ENCODE measurements around the gene SEMA3F.
"Not testable (repeated sequence)": the region's sequence is repeated elsewhere in the genome, so short reads cannot be mapped to it uniquely, and the experiment has no call there.

SEMA3F gene

DNA sequence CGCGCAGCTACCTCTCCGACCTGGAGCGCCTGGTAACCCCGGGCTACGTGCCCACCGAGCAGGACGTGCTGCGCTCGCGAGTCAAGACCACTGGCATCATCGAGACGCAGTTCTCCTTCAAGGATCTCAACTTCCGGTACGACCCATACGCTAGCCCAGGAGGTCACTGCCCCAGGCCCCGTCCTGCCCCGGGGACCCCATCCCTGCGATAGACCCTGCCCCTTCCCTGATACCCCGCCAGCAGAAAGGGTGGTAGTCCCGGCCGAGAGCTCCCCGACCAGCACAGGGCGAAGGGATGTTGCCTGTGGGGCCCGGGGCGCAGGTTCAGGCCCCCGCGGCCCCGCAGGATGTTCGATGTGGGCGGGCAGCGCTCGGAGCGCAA is 38.6 kb downstream of the SEMA3F start:
- DNase-seq (ENCODE audit: low read depth) = no peak

GRCh38 chr3:50194128-50194902 is 39.2 kb downstream of the SEMA3F start:
- DNase-seq (ENCODE audit: low read depth) = no peak

DNA sequence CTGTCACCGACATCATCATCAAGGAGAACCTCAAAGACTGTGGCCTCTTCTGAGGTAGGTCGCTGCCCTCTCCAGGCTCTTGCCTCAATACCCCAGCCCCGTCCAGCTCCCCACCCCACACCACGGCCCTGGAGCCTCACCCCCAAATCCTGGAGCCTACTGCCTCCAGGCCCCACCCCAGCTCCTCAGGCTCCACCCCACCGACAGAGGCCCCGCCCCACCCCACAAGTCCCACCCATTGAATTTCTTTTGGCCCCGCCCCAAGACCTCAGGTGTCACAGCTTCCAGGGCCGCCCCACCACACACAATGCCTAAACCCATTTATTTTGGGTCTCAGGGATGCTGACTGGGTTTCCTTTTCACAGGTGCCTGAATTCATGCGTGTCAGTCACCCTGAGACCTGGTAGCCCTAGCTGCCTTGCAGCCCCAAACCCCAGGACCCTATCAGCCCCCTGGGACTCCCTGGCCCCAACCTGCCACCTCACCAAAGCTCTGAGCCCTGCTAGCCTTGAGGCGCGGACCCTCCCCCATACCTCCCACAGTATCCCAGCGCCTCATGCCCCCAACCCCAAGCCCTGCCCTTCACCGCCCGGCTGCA is 39.9 kb downstream of the SEMA3F start:
- no peak for DNase-seq (ENCODE audit: low read depth)

- DNase-seq (ENCODE audit: low read depth) = no peak
These were observed 40.6 kb downstream of the SEMA3F start for GRCh38 chr3:50195501-50196252.

GRCh38 chr3:50196253-50196801 is 41.2 kb downstream of the SEMA3F start:
- no peak for DNase-seq (ENCODE audit: low read depth)

- no peak for DNase-seq (ENCODE audit: low read depth)
These were observed 46.6 kb downstream of the SEMA3F start for GRCh38 chr3:50201573-50202315.

DNA sequence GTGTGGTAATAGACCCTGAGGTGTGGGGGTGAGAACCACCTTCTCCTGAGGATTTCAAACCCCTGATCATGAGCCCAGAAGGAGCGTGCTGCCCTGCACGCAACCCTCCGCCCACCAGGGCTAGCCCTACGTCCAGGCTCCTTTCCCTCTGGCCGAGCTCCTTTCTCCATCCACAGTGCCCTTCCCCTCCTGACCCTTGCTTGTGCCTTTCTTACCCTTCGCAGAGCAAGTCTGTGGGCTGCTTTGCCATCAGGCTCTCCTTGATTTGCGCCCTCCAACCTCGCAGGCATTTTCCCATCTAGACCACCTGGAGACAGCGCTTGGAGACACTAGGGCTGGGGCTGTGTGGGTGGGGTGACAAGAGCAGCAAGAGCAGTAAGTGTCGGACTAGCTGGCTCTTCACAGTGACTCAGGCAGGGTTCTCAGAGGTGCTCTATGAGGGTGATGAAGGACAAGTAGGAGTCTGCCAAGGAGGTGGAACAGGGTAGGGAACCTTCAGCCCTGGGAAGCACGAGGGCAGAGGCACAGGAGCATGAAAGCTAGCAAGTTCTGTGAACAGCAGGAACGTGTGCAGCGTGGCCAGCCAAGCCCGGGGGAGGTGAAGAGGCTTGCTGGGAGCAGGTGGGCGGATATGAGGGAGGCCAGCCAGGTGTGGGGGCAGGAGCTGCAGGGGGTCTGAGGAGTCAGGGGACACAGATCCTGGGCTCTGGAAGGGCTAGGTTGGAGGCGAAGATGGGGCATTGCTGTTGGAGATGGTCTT is 47.4 kb downstream of the SEMA3F start:
- no peak for DNase-seq (ENCODE audit: low read depth)

- no peak for DNase-seq (ENCODE audit: low read depth)
These were observed 48.1 kb downstream of the SEMA3F start for GRCh38 chr3:50203113-50203808.

GRCh38 chr3:50203809-50204803 is 49.0 kb downstream of the SEMA3F start:
- DNase-seq (ENCODE audit: low read depth) = no peak

DNA sequence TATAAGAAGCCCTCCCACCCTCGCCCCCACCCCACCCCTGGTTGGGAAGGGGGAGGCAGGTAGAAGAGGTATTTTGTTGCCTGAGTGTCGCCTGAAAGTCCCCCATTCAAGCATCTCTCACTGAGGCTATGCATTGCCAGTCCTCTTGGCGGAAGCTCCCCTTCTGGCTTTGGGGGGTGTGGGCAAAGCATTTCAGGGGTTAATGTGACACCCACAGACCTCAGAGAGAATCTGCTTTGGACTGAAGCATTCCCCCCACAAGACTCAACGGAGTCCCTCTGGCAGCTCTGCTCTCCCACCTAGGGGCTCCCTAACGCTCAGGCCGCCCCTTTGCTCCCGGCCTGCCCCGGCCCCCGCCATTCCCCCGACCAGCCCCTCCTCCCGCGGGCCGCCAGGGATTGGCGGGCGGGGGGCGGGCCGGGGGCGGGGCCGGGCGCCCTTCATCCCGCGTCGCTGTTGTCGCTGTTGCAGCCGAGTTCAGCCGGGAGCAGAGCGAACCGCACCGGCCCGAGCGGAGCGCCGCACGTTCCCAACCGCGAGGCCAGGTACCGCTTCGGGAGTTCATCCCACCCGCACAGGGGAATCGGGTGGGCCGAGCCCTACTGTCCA is 49.8 kb downstream of the SEMA3F start, which contains the start of gene SLC38A3:
SLC38A3 (plus strand) TSS at position 468 of the 609 bp plus-strand sequence. CDS start 8,929 bp downstream, outside the sequence.
- DNase-seq (ENCODE audit: low read depth) = no peak

GRCh38 chr3:50205413-50206276 is 50.5 kb downstream of the SEMA3F start:
- DNase-seq (ENCODE audit: low read depth) = no peak

- DNase-seq (ENCODE audit: low read depth) = no peak
These were observed 52.4 kb downstream of the SEMA3F start for GRCh38 chr3:50207359-50208042.

DNA sequence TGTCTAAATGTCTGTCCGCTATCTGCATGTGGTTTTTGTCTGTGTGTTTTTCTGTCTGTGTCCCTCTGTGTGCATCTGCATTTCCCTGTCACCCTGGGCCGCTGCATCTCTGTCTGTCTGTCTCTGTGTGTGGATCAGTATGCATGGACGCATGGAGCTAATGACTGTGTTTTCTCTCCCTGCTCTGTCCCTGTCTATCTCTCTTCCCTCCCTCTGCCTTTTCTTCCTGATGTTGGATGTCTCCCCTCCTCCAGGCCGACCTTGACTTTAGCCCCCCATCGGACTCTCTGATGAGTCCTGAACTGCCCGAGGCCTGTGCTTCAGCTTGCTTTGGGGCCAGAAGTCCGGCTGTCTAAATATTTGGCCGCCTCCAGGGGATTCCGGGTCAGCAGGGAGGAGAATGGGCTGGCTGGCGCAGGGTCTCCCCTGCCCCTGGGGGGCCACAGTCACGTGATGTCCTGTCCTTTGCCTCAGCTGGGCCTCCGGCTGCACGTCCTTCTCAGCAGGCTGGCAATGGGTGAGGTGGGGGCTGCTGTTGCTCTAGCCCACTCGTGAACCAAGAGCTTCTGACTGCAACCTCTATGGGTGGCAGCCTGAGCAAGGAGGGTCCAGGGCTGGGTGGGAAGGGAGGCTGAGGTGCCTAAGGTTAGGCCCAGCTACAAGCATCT is 53.7 kb downstream of the SEMA3F start:
- no peak for DNase-seq (ENCODE audit: low read depth)

- no peak for DNase-seq (ENCODE audit: low read depth)
These were observed 55.0 kb downstream of the SEMA3F start for GRCh38 chr3:50210176-50210509.

DNA sequence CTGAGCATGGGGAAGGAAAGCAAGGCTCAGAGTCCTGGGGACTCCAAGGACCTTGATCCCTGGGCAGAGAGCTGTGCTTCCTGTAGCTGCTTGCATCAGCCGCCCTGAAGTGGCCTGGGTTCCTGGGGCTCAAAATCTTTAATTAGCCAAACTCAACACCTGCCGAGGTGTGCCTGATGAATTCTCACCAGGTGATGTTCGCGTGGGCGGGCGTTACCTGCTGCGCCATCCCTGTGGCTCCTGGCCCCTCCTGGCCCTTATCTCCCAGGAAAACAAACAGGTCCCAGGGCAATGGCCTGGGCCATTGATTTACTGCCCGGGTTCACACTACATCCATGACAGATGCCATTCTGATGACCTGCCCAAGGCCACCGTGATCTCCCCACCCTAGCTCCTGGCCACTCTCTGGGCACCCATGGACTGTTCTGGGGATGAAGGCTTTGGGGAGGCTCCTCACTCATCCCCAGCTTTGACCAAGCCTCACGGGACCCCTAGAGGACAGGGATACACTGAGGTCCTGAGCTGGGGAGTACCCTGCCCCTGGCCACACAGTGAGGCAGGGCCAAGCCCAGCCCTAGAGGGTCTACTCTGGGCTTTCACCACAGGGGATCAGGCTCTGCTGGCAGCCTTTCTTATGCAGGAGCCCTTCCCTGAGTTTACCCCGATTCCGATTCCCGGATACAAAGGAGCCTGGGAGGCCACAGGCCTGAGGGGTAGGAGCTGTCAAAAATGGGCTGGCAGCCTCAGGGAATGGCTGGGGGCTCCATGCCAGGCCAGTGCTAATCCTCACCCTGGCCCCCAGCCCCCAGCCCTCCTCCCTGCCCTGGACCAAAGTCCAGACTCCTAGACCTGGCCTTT is 55.6 kb downstream of the SEMA3F start:
- no peak for DNase-seq (ENCODE audit: low read depth)

DNA sequence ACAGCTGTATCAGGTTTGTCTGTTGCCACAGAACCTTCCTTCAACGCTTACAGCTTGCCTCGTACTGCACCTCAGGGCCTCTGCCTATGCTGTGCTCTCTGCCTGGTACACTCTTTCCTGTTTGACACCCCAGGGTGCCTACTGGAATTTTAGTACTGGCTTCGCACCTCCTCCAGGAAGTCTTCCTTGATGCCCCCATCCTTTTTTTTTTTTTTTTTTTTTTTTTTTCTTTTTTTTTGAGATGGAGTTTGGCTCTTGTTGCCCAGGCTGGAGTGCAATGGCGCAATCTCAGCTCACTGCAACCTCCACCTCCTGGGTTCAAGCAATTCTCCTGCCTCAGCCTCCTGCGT is 56.2 kb downstream of the SEMA3F start:
- not testable (repeated sequence) for DNase-seq (ENCODE audit: low read depth)

All from fibroblast of the conjunctiva (primary cell).